ENCODE results near the gene LIPE. TPM values are rescaled to one million over a fixed set of nuclear protein-coding genes. Genes with fewer than 3 reads are reported as not detected.
A peak's percentile ranks its signal among the peaks of the same experiment; 100 is the strongest.

The LIPE gene
- total and polyA plus RNA-seq, 9 donors: 1.7 to 15.1 (median 5.4) TPM

DNA sequence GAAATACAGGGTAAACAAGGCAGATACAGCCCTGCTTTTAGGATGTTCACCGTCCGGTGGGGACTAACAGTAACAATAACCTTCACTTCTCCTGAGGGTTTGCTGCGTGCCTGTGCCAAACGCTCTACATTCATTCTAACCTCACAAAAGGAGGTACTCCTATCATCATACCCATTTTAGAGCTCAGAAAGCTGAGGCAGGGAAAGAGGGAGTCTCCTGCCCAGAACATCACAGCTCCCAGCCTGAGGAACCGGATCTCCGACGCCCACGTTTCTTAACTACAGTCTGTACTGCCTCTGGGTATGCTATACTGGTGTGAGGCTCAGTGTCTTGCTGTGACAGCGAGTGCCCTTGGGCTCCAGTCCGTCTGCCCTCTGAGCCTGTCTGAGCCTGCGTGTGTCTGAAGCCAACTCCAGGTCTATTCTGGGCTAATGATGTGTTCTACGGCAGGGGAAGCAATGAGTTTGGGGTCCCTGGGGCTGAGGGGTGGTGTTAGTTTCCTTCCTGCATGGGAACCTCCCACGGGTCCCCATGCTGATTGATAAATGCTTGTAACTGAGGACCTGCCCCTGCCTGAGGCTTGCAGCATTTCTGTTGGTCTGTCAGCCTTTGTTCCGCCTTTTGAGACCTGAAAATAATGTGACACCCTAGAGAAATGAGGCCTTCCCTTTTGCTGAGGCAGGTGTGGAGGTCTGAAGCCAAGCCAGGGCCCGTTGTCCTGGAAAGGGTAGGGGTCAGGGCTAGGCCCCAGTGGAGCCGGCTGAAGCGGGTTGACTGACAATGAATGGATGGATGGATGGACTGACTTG lies 4.9 kb downstream of the LIPE start:
- 66 to 73% (median 72%) methylated on average over 17 of the region's 17 CpGs for WGBS, 3 donors
- H3K27ac ChIP-seq: peak overlapping the region in 1 of 2 donors; percentile 56
- H3K4me1 ChIP-seq (ENCODE audit: insufficient read depth): peaks cover 7% of the 10 kb centered on the region
- TF ChIP-seq POLR2A (IDR thresholded peaks at IDR 0.05) (no peak), EP300 (IDR thresholded peaks at IDR 0.05) (no peak), CTCF (IDR thresholded peaks at IDR 0.05) (no peak)
- intact Hi-C loops (cut with DNase I): no loop called here
- H3K36me3 ChIP-seq: no peaks in the 10 kb centered on the region
- H3K27me3 ChIP-seq: no peaks in the 10 kb centered on the region
- no peaks in the 10 kb centered on the region for H3K9me3 ChIP-seq
- peak overlapping the region; percentile 60 for H3K4me3 ChIP-seq
- peak in 1 of 5 donors; percentile 34 for DNase-seq

- Histone ChIP-seq H3K4me1 (ENCODE audit: insufficient read depth) (peaks cover 7% of the 10 kb centered on the region), H3K27ac (no peak overlapping the region), H3K9me3 (no peaks in the 10 kb centered on the region), H3K36me3 (no peaks in the 10 kb centered on the region), H3K4me3 (no peak overlapping the region), H3K27me3 (no peaks in the 10 kb centered on the region)
- intact Hi-C loops (cut with DNase I): no loop called here
- WGBS, 3 donors: 79 to 82% (median 81%) methylated on average over 9 of the region's 9 CpGs
- peak in 1 of 5 donors; percentile 31 for DNase-seq
- TF ChIP-seq CTCF (IDR thresholded peaks at IDR 0.05) (no peak), POLR2A (IDR thresholded peaks at IDR 0.05) (no peak), EP300 (IDR thresholded peaks at IDR 0.05) (no peak)
Measured at GRCh38 chr19:42421591-42422031, 5.6 kb downstream of the LIPE start.

DNA sequence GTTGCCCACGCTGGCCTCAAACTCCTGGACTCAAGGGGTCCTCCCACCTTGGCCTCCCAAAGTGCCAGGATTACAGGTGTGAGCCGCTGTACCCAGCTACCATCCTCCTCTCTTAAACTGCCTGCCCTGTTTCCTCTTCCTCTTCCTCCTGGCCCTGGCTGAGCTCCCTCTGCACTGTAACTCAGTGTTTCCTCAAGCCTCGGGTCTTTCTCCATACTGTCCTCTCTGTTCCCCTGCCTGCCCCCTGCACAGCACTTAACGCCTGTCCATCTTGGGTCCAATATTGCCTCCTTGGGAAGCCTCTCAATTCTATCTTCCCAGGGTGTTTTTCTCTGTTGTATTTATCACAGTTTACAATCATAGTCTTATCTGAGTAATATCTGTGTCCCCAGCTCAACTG lies 6.1 kb downstream of the LIPE start:
- no peak overlapping the region for H3K4me3 ChIP-seq
- no peak overlapping the region for H3K27ac ChIP-seq
- H3K36me3 ChIP-seq: no peaks in the 10 kb centered on the region
- intact Hi-C loops (cut with DNase I): no loop called here
- WGBS, 3 donors: 86 to 90% (median 87%) methylated on average over 4 of the region's 4 CpGs
- TF ChIP-seq CTCF (IDR thresholded peaks at IDR 0.05) (no peak), EP300 (IDR thresholded peaks at IDR 0.05) (no peak), POLR2A (IDR thresholded peaks at IDR 0.05) (no peak)
- no peak for DNase-seq
- peaks cover 7% of the 10 kb centered on the region for H3K4me1 ChIP-seq (ENCODE audit: insufficient read depth)
- no peaks in the 10 kb centered on the region for H3K27me3 ChIP-seq
- no peaks in the 10 kb centered on the region for H3K9me3 ChIP-seq

DNA sequence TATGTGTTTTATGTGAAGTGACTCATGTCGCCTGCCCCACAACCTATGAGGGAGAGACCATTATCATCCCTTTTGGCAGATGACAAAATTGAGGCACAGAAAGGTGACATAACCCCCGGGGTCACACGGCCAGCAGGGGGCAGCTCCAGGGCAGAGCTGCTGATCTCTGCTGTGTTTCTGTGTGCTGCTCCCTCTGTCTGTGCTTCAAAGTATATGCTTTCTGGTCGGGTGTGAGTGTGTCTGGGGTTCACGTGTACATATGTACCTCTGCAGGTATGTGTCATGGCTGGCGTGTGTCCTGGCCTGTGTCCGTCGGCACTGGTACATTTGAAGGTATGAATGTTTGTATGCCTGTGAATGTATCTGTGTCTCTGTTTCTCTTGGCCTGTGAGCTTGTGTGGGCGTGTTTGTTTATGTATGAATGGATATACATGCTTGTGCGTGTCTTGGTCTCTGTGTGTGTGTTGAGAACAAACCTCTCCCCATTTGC lies 7.1 kb downstream of the LIPE start:
- H3K4me3 ChIP-seq: no peak overlapping the region
- peak in 1 of 5 donors; percentile 23 for DNase-seq
- H3K27ac ChIP-seq: no peak overlapping the region
- TF ChIP-seq POLR2A (IDR thresholded peaks at IDR 0.05) (no peak), EP300 (IDR thresholded peaks at IDR 0.05) (no peak), CTCF (IDR thresholded peaks at IDR 0.05) (no peak)
- H3K4me1 ChIP-seq (ENCODE audit: insufficient read depth): peaks cover 7% of the 10 kb centered on the region
- no peaks in the 10 kb centered on the region for H3K36me3 ChIP-seq
- intact Hi-C loops (cut with DNase I): no loop called here
- no peaks in the 10 kb centered on the region for H3K9me3 ChIP-seq
- 40 to 53% (median 50%) methylated on average over 10 of the region's 10 CpGs for WGBS, 3 donors
- no peaks in the 10 kb centered on the region for H3K27me3 ChIP-seq
